GM21526 (cell line): ENCODE results near the gene MPI.
A peak's percentile ranks its signal among the peaks of the same experiment; 100 is the strongest.

Source experiments
- ATAC-seq: cut with Tn5 transposase; IDR thresholded peaks from one replicate; pipeline ENCODE4 v1.9.1; 2021; ENCODE audit warnings: moderate library complexity; ENCODE audit not compliant: unreplicated experiment, low FRiP score

Gene MPI, protein sequence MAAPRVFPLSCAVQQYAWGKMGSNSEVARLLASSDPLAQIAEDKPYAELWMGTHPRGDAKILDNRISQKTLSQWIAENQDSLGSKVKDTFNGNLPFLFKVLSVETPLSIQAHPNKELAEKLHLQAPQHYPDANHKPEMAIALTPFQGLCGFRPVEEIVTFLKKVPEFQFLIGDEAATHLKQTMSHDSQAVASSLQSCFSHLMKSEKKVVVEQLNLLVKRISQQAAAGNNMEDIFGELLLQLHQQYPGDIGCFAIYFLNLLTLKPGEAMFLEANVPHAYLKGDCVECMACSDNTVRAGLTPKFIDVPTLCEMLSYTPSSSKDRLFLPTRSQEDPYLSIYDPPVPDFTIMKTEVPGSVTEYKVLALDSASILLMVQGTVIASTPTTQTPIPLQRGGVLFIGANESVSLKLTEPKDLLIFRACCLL

DNA sequence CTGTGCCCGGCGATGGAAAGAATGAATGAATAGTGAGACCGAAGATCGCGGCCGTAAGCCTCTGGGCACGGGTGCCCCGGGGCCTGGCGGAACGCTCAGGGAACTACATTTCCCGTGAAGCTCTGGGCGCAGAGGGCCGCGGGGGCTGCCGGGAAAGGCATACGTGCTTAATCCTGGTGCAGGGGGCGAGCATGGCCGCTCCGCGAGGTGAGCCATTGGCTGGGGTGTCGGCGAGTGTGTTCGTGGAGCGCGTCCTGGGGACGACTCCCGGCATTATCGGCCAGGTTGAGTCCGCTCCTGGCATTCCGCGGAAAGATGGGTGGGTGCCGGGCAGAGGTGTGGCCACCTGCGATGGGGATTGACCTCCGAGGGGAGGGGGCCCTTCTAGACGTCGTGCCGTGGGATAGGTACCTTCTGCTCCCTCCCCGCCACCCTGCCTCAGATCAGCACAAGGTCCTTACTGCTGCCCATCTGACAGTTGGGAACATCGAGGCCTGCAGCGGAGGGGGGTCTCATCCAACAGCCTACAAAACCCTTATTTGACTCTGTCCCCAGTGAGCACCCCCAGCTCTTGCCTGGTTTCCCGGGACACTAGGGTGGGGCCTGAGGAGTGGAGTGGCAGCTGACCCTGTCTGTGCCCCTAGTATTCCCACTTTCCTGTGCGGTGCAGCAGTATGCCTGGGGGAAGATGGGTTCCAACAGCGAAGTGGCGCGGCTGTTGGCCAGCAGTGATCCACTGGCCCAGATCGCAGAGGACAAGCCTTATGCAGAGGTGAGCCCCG, at the start of gene MPI:
Gene MPI (plus strand): TSS at position 160 of the 782 bp plus-strand sequence. CDS start 32 bp downstream, at position 192.
- ATAC-seq = peak; percentile 85

DNA sequence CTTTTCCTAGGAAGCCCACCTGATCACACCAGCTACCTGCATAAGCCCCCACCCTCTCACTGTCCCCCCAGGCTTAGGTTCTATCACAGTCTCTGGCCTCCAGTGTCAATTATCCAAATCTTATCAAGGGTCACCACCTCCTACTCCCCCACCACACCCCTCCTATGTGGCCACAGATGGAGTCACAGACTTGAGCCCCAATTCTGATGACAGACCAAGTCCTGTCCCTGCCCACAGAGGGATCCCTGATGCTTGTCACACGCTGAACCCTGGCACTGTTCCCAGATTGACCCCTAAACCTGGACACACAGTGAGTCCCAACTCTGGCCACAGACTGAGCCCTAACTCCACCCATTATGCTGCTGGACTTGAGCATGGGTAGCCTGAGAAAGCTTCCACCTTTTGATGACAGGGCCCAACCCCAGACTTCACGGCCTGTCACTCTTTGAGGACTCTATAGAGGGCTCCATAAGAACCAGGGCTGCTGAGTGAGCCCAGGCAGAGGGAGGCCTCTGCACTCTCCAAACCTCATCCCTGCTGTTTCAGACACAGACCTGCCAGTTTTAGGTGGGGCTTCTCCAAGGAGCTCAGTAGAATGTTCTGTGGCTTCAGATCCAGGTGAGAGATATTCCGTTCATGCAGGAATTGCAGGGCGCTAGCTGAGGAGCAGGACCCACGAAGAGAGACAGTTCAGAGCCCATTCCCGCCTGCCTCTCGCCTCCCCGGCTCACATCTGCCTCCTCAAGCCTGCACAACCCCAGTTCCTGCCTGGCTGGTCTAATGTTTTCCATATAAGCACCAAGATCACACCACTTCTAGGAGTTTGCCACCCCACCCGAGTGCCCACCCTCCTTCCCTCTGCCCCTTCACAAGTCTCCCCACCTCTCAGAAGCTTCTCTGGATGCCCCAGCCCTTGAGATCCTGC, 48.7 kb upstream of the MPI start:
- no peak for ATAC-seq

DNA sequence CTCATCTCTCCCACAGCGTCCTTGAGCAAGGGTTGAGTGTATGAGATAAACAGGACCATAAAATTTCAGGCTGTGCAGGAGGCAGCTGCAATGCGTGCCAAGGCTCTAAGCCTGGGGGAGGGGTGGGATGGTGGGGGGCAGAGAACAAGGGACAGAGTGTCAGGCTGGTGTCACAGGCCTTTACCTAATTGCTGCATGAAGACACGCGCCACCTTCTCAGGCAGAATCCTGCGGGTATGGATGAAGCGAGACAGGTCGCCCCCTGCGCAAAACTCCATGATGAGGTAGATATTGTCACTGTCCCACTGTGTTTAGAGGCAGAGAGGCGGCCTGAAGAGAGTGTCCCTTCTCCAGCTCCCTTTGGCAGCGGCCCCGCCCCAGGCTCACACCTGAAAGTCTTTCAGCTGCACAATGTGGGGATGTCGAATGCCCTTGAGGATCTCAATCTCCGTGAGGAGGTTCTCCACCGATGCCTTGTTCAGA, 47.9 kb upstream of the MPI start:
- no peak for ATAC-seq

DNA sequence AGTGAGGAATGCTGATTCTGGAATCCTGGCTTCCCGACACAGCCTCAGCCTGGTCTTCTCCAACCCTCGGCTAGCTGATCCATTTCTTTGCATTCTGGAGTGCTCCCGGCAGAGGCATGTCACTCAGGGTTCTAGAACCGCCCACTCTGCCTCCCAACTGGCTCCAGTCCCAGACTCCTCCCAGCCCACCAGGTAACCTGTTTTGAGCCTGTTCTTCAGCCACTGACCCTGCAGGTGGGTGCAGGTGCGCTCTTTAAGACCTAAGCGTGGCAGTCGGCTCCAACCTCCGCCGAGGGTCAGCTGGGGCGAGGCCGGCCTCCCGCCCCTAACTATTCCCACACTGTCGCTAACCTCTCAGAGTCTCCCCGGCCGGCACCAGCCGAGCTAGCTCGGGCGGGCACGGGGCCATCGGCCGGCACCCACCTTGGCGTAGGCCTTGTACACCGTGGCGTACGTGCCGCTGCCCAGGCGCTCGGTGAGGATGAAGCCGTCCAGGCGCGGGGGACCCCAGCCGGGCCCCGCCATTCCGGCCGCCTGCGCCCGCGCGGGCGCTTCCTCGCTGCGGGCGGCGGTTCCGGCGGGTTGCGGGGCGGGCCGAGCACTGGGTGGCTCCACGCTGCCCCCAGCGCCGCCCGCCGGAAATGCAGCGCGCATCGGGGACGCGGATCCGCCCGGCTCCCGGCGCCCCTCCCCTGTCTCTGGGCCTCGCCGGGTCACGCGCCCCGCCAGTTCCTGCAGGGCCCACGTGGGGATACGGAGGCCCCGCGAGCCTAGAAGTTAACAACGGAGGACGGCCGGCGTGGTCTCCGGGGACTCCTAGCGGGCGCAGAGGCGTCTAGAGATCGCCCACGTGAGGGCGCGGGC, 47.0 kb upstream of the MPI start, which contains the start of gene ULK3:
Gene ULK3 (minus strand): TSS at position 576 of the 864 bp plus-strand sequence. CDS start 51 bp downstream, at position 525.
- peak; percentile 77 for ATAC-seq

DNA sequence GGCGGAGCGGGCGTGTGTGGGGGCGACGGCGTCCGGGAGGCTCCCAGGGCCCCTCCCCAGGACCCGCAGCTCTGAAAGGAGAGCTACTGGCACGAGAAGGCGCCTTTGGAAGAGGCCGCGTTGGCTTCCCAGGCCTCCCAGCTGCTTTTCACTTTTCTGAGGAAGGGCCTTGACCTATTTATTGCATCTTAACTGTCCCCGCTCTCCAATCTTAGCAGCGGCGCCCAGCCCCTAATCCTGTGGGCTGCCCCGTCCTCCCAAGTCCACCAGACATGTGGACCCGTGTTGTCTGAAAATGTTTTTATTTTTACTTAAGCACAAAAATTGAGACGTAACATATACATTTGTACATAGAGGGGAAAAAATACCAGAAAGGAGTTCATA, 46.4 kb upstream of the MPI start:
- no peak for ATAC-seq

DNA sequence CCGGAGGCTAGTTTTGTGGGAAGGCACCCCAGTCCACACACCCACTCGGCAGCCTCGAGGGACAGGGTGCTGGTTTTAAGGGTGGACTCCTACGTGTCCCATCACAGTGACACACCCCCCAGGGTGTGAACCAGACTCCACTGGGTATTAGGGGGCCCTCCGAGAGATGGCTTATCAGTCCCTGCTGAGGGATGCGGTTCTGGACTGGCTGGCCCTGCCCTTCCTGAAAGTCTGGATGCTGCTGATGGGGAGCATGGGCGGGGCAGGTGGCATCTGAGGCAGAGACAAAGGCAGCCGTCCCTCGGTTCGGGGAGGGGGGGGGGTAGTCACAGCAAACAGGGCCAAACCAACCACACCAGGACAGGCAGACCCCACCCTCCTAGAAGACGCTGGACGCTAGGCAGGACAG, 45.9 kb upstream of the MPI start:
- ATAC-seq = no peak

DNA sequence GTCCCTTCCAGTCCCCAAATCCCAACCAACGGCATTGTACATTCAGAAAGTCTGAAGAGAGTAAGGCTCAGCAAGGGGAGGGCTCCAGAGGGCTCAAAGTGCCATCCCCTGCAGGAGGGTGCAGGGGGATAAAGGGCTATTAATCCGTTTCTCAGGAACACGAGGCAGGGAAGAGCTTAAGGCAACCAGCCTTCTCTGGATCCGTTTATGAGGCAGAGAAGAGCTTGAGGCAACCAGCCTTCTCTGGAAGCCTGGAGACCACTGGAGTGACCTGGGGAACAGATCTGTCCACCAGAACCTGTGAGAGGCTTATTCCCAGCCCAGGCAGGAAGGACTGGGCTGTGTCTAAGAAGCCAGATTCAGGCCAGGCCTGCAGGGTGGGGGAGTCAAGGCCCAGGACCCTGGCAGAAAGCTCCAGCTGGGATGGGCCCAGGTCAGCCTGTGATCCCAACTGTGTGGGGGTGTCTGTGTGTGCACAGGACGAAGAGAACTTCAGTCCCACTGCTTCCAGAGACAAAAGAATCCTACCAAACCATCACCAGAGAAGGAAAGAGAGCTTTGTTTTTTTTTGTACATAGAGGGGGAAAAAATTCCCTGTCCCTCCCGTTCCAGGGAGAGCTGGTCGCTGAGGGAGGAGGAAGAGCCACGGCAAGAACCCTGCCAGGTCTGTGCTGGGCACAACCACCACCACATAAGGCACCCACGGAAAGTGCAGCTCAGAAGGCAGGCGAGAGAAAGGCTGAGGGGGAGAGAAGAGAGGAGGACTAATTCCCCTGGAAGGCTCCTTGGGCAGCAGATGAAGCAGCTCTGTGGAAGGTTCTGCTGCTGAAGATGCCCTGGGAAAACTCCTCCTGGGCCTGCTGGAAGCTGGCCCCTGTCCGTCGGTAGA, 45.3 kb upstream of the MPI start:
- no peak for ATAC-seq

DNA sequence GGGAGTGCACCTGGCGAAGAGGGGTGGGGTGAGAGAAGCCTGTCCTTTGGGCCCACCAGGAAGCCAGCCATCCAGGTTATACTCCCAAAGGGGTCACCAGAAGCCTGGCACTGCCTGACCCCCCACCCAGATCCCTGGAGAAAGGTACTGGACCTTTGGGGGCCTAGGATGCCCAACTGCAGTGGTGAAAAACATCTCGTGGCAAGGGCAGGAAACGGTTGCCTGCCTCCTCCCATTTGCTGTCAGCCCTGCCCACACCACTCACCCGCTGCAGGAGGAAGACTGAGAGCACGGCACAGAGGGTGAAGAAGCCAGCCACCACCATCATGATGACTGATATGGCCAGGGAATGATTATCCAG, 44.7 kb upstream of the MPI start:
- ATAC-seq = no peak

DNA sequence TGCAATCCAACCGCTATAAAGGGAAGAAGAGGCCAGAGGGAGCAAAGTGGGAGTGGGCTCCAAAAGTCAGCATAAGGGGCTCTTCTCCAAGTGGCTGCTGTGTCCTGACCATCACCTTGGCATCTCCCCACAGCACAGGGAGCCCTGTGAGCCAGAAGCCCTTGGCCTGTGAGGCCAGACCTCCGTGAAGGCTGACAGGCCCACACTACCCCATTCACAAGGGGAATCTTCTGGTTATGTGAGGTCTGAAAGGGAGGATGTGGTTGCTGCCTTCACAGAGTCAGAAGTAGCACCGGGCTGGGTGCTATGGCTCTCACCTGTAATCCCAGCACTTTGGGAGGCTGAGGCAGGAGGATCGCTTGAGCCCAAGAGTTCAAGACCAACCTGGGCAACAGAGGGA, 44.3 kb upstream of the MPI start:
- ATAC-seq = no peak

DNA sequence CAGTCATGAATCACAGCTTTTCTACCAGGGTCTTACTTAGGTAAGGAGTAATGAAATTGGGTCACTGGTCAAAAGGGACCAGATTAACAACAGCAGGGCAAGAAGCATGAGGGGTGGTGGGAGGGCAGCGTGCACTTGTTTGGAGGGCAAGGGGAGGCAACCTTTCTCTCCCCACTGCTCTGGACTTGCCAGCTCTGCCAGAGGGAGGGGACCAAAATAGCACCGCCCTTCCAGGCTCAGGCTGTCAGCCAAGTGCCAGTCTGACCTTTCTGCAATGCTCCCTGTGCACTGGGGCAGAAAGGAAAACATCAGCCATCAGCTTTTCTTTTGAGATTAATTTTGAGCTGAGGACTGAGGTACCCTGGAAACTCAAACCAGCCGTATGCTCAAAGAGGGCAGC, 42.4 kb upstream of the MPI start:
- no peak for ATAC-seq

DNA sequence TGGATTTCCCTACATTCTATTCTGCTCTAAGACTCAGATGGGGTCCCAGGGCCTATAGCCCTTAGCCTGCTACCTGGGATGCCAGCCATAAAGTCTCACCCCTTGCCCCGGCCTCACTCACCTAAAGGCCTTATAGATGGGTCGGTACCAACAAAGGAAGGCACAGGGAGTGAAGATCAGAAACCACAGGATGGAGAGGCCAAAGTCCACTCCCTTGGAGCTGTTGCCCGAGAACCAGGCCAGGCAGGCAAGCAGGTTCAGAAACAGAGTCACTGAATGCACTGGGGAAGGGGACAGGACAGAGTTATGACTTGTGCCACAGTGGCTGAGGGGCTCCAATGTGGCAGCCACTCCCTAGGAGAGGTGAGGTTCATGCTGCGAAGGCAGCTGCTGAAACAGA, 39.4 kb upstream of the MPI start:
- no peak for ATAC-seq

DNA sequence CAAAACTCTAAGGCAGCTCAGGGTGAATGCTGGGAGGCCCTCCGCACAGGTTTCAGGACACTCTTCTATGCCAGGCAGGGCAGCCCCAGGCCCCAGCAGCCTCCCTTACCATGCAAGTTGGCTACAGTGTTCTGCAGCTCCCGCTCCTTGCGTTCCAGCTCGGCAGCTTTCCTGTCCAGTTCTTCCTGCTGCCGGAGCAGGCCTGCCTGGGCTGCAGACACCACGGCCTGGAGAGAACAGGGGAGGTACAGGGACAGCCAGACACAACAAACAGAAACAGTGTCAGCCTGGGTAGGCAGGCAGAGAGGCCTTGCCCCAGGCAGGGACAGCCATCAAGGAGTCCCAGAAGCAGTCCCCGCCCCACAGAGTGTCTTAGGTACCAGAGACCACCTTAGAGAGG, 37.9 kb upstream of the MPI start:
- no peak for ATAC-seq

DNA sequence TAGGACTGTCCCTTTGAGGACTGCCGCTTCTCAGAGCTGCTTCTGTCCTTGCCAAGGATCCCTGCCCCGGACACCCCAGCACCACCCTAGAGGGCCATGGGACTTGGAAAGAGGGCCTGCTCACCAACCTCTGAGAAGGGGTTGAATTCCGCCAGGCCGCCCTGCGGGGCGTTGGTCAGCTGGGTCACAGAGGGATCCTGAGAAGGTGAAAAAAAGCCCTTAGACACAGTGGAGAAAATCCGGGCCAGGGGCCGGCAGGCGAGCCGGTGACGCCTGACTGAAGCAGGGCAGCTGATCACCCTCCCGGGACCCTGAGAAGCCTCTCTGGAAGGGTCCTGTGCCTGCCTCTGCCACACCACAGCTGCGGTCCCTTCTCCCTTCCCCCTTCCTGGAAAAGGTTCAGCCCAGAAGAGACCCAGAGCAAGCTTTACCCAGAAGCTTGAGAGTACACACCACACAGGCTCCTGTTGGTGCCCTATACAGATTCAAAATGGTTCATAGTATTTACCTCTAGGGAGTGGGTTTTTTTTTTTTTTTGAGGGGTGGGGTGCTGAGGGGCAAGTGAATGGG, 35.3 kb upstream of the MPI start:
- ATAC-seq = no peak

DNA sequence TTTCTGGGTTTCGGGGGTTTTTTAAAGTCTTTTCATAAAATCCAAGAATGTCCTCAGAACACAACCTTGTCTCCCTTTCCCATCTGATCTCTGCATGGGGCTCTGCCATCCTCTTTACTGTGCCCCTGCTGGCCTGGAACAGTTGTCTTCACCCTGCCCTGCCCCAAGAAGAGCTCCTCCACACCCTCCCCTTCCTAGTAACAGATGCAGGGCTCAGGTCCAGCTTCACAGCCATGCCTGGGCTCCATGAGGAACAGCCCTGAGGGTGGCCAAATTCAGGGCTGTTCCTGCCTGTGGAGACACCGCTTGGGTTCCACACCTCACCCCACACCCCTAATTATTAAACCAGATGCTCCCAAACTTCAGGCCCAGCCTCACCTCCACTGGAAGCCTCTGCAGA, 34.0 kb upstream of the MPI start:
- ATAC-seq = no peak

DNA sequence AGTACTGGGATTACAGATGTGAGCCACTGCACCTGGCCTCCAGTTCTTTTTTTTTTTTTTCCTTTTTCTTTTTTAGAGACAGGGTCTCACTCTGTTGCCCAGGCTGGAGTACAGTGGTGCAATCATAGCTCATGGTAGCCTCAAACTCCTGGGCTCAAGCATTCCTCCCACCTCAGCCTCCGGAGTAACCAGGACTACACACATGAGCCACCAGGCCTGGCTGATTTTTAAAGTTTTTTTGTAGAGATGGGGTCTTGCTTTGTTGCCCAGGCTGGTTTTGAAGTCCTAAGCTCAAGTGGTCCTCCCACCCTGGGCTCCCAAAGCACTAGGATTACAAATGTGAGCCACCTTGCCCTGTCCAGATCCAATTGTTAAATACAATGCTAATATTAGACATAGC, 33.3 kb upstream of the MPI start:
- ATAC-seq = no peak

DNA sequence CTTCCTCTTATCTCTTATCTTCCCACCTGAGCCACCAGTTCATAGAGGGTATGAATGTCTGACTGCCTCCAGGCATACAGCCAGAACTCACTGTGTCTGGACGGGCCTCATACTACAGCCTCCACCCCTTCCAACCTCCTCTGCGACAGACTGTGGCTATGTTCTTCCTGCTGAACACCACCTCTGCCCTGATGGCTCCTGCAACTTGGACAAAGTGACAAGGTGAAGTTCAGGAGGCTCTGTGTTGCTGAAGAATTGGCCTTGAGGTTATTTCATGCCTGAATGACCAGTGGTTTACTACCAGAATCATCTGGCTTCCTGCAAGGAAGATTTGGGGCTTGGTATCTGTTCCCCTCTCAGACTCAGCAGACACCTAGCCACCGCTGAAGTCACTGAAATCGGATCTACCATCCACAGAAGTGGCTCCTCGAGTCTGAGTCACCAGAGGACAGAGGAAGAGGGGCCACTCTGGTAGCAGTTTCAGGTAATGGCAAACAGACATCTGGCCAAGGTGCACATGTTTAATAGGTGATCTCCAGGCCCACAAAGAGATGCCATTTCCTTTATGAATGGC, 32.7 kb upstream of the MPI start:
- ATAC-seq = no peak

DNA sequence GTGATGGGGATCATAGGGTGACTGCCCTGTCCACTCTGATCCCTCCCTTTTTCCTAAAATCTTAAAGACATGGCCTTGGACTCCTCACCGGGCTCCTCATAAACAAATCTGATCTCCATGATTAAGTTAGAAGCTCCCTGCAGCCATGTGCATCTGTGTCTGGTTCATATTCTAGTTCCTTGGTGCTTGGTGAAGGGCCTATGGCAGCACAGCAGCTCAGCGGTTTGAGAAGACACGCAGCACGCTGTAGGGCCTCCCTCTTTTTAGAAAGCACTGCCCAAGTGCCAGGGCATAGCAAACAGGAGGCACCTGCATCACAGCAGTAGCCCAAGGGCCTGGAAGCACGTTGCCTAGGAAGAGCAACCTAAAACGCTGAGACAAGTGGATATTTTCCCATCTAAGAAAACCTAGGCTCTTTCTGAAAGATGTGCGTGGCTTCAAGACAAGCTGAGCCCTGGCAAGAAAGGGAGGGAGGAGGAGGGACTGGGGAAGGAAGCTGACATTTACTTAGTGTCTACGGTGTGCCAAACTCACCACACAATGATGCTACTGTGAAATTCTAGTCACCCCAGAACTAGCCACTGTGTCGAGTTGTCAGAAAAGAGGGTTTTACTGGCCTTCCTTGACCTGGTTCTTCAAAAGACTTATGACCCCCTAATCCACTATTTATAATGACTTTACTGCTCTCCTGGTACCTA, 32.0 kb upstream of the MPI start:
- ATAC-seq = no peak

DNA sequence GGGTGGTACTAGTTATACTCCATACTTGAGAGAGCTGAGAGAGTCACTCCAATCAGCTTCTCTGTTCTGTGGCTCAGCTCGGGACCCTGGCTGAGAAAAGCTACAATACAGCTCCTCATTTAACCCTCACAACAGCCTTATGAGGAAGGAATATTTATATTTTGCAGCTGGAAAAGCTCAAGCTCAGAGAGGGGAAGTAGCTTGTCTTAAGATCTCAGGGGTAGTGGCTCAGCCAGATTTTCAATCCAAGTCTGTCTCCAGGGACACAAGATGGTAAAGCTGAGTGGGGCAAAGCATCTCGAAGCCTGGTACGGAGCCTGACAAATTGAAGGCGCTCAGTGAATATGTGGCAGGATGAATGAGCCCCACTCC, 31.5 kb upstream of the MPI start:
- ATAC-seq = no peak
